ENCODE results near the gene FCGR3A.

FCGR3A gene

GRCh38 chr1:161506336-161507223 lies 43.0 kb downstream of the FCGR3A start:
- peak overlapping the region; percentile 99 for H3K27ac ChIP-seq
- H3K4me1 ChIP-seq (ENCODE audit: control insufficient read depth in 1 of 2, insufficient read depth in 1 of 2, low read depth in 1 of 2, low read length in 1 of 2) = peaks cover 56 to 81% of the 10 kb centered on the region in 2 experiments
- H3K27me3 ChIP-seq = no peaks in the 10 kb centered on the region
- H3K9me3 ChIP-seq = no peaks in the 10 kb centered on the region
- peaks cover 58% of the 10 kb centered on the region for H3K36me3 ChIP-seq
- peak overlapping the region; percentile 93 to 94 for H3K4me3 ChIP-seq (ENCODE audit: low read depth in 1 of 2, low read length in 1 of 2)
- TF ChIP-seq CTCF (IDR thresholded peaks at IDR 0.05) = peak; percentile 33

GRCh38 chr1:161505686-161506085 lies 43.9 kb downstream of the FCGR3A start:
- no peak for TF ChIP-seq CTCF (IDR thresholded peaks at IDR 0.05)
- Histone ChIP-seq H3K27ac (peak overlapping the region; percentile 99), H3K4me1 (ENCODE audit: control insufficient read depth in 1 of 2, insufficient read depth in 1 of 2, low read depth in 1 of 2, low read length in 1 of 2) (peaks cover 52 to 79% of the 10 kb centered on the region in 2 experiments), H3K36me3 (peaks cover 50% of the 10 kb centered on the region), H3K9me3 (no peaks in the 10 kb centered on the region), H3K27me3 (no peaks in the 10 kb centered on the region), H3K4me3 (ENCODE audit: low read depth in 1 of 2, low read length in 1 of 2) (peak overlapping the region; percentile 93 to 94)

GRCh38 chr1:161503394-161503748 lies 46.2 kb downstream of the FCGR3A start:
- no peaks in the 10 kb centered on the region for H3K9me3 ChIP-seq

GRCh38 chr1:161502641-161503393 lies 46.8 kb downstream of the FCGR3A start:
- Histone ChIP-seq H3K4me3 (ENCODE audit: low read depth in 1 of 2, low read length in 1 of 2) (no peak overlapping the region), H3K36me3 (peaks cover 21% of the 10 kb centered on the region), H3K27ac (no peak overlapping the region), H3K4me1 (ENCODE audit: control insufficient read depth in 1 of 2, insufficient read depth in 1 of 2, low read depth in 1 of 2, low read length in 1 of 2) (peaks cover 48 to 79% of the 10 kb centered on the region in 2 experiments), H3K27me3 (no peaks in the 10 kb centered on the region), H3K9me3 (no peaks in the 10 kb centered on the region)
- TF ChIP-seq CTCF (IDR thresholded peaks at IDR 0.05) = no peak

More at GRCh38 chr1:161503394-161503748, 46.2 kb downstream of the FCGR3A start:
- TF ChIP-seq CTCF (IDR thresholded peaks at IDR 0.05) = no peak
- Histone ChIP-seq H3K36me3 (peaks cover 26% of the 10 kb centered on the region), H3K4me1 (ENCODE audit: control insufficient read depth in 1 of 2, insufficient read depth in 1 of 2, low read depth in 1 of 2, low read length in 1 of 2) (peaks cover 52 to 79% of the 10 kb centered on the region in 2 experiments), H3K27me3 (no peaks in the 10 kb centered on the region), H3K4me3 (ENCODE audit: low read depth in 1 of 2, low read length in 1 of 2) (no peak overlapping the region), H3K27ac (no peak overlapping the region)

- Histone ChIP-seq H3K36me3 (peaks cover 14% of the 10 kb centered on the region), H3K4me1 (ENCODE audit: control insufficient read depth in 1 of 2, insufficient read depth in 1 of 2, low read depth in 1 of 2, low read length in 1 of 2) (peaks cover 44 to 76% of the 10 kb centered on the region in 2 experiments), H3K27ac (no peak overlapping the region), H3K9me3 (no peaks in the 10 kb centered on the region), H3K4me3 (ENCODE audit: low read depth in 1 of 2, low read length in 1 of 2) (no peak overlapping the region), H3K27me3 (no peaks in the 10 kb centered on the region)
- no peak for TF ChIP-seq CTCF (IDR thresholded peaks at IDR 0.05)
Measured at GRCh38 chr1:161502181-161502580, 47.4 kb downstream of the FCGR3A start.

Measured in neutrophil (primary cell).